Activated T-helper 1 cell treated with anti-CD3 and anti-CD28 coated beads, Interleukin-12 subunit alpha, Interleukin-12 subunit beta, Interleukin-2, Interleukin-4 antibody, amounts not matched to agents 30 ng/mL and 10 ng/mL and 1 ng/mL, durations not matched to agents 14 hours and 24 hours and 36 hours (primary cell): ENCODE data around the gene BCAS1. TPM values are rescaled to one million over a fixed set of nuclear protein-coding genes. Genes with fewer than 3 reads are reported as not detected.

Experiments
- DNase-seq: peaks from one replicate; pipeline ENCODE4 v3.0.0; 2021; ENCODE audit warnings: low spot score
- H3K27ac Mint-ChIP-seq: one replicate; pipeline ENCODE4 v1.8.0; 2021; ENCODE audit warnings: mild to moderate bottlenecking, mixed read lengths
- H3K27me3 Mint-ChIP-seq: one replicate; pipeline ENCODE4 v1.8.0; 2022; ENCODE audit warnings: mild to moderate bottlenecking, moderate library complexity, mixed read lengths; ENCODE audit not compliant: insufficient read depth
- H3K36me3 Mint-ChIP-seq: one replicate; pipeline ENCODE4 v1.8.0; 2021; ENCODE audit warnings: low read depth, mixed read lengths
- H3K4me1 Mint-ChIP-seq: one replicate; pipeline ENCODE4 v1.8.0; 2021; ENCODE audit warnings: low read depth, mixed read lengths
- H3K4me3 Mint-ChIP-seq: one replicate; pipeline ENCODE4 v1.8.0; 2021; ENCODE audit warnings: mild to moderate bottlenecking, moderate library complexity, mixed read lengths
- H3K9me3 Mint-ChIP-seq: one replicate; pipeline ENCODE4 v1.8.0; 2021; ENCODE audit warnings: mixed read lengths
- intact Hi-C: fragments of 100-400 bp; cut with micrococcal nuclease; formaldehyde crosslinking; loops from one replicate; pipeline ENCODE4 v1.15.1; 2024
- total RNA-seq: library from RNA; stranded (reverse); gene quantifications from 2 replicates; pipeline ENCODE4 v1.2.3, GENCODE V29; 2022

Gene BCAS1
- total RNA-seq, 1 donor from 2014 or later = not detected

DNA sequence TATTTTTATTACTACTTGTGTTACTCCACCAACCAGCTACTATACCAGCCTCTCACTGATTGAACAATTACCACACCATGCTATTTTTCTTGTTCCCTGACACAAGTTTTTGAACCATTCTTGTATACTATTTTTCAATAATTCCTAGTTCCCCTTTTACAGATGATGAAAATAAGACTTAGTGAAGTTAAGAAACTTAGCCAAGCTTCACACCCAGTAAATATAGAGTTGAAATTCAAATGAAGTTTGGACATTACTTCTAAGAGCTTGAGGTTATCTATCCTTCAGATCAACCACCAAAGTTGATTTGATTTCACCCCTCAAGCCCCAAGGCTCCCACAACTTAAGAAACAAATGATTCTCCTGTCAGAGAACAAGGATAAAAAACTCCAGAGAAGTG, 13.1 kb upstream of the BCAS1 start:
- no peak for DNase-seq
- H3K9me3 Mint-ChIP-seq = no peaks in the 10 kb centered on the region
- peaks cover 1% of the 10 kb centered on the region for H3K36me3 Mint-ChIP-seq
- intact Hi-C loops = no loop called here
- H3K27me3 Mint-ChIP-seq = peaks cover 12% of the 10 kb centered on the region
- peaks cover 9% of the 10 kb centered on the region for H3K4me1 Mint-ChIP-seq
- no peak overlapping the region for H3K27ac Mint-ChIP-seq
- no peak overlapping the region for H3K4me3 Mint-ChIP-seq

DNA sequence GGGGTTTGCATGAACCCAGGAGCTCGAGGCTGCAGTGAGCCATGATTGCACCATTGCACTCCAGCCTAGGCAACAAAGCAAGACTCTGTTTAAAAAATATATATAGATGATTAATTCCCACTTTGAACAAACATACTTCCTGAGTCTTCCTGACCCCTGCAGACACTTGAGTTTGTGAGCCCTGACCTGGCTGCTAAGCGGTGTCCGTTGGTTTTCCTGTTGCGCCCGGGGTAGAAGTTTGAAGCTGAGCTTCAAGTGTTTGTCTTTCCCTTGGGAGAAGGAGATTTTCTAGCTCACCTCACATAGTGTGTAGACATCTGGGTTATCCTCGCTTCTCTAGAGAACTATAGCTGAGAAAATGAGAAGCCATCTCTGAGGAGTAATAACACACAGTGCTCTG, 11.7 kb upstream of the BCAS1 start:
- H3K36me3 Mint-ChIP-seq = peaks cover 1% of the 10 kb centered on the region
- no peak for DNase-seq
- intact Hi-C loops = no loop called here

DNA sequence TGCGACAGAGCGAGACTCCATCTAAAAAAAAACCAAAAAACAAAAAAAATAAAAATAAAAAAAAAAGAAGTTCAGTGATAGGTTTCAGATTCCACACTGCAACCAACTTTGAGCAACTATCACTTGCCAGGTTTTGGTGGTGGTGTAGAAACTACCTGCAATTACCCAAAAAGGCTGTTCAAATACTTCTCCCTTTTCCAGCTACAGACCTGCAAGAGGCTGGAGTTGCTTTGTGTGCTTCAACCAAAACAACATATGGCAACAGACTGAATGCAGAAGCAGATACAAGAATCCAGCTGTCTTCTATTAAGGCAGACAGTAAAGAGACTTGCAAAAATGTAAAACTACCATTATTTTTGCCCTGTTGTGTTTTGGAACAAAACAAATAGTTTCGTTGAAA, 9.3 kb upstream of the BCAS1 start:
- DNase-seq = no peak
- Mint-ChIP-seq H3K27me3 (peaks cover 16% of the 10 kb centered on the region), H3K4me1 (peaks cover 23% of the 10 kb centered on the region), H3K27ac (no peak overlapping the region), H3K9me3 (peaks cover 6% of the 10 kb centered on the region), H3K4me3 (no peak overlapping the region), H3K36me3 (peaks cover 1% of the 10 kb centered on the region)
- intact Hi-C loops = no loop called here

More for the DNA sequence above, 11.7 kb upstream of the BCAS1 start:
- H3K4me3 Mint-ChIP-seq = no peak overlapping the region
- peaks cover 3% of the 10 kb centered on the region for H3K9me3 Mint-ChIP-seq
- H3K27ac Mint-ChIP-seq = no peak overlapping the region
- H3K4me1 Mint-ChIP-seq = peaks cover 22% of the 10 kb centered on the region
- peaks cover 12% of the 10 kb centered on the region for H3K27me3 Mint-ChIP-seq

DNA sequence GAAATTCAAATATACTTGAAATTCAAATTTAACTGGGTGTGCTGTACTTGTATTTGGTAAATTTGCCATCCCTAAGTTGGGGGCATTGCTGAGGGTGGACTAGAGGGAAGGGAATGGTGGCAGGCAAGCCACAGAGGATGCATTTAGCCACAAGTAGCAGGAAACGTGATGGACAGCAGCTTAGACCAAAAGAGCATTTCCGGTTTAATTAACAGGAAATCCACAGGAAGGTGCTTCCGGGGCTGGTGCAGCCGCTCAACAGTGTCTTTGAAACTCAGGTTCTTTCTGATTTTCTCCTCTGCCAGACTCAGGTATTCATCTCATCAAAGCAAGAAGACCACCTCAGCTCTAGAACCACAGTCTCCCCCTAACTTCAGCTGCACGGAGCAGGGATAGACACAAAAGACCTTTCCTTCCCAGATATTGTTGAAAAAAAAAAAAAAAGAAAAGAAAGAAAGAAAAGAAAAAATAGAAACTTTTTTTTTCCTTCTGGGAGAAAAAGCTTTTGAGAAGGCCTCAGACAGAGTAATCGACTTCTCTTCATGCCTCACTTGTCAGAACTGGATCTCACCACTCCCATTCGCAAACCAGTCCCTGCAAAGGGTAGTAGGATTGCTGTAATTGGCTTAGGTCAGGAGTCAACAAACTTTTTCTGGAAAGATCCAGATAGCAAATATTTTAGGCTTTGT, 8.0 kb upstream of the BCAS1 start:
- peak; percentile 16 for DNase-seq
- peak overlapping the region; percentile 44 for H3K4me3 Mint-ChIP-seq
- H3K36me3 Mint-ChIP-seq = peaks cover 1% of the 10 kb centered on the region
- peaks cover 6% of the 10 kb centered on the region for H3K9me3 Mint-ChIP-seq
- intact Hi-C loops = no loop called here
- peak overlapping the region; percentile 68 for H3K27ac Mint-ChIP-seq
- H3K4me1 Mint-ChIP-seq = peaks cover 23% of the 10 kb centered on the region
- peaks cover 14% of the 10 kb centered on the region for H3K27me3 Mint-ChIP-seq

DNA sequence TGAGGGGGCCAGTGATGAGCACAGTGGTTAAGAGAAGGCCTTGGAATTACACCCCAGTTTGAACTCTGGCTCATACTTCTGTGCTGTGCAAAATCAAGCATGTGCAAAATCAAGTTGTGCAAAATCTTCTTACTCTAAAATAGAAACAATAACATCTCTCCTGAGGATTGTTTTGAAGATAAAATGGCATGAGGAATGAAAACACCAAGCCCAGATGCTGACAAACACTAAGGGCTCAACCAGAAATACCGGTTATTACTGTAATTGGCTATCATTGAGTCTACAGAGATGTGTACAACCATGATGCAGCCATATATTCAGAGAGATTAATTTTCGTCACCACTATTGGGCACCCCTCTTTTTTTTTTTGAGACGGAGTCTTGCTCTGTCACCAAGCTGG, 5.9 kb upstream of the BCAS1 start:
- DNase-seq = no peak
- Mint-ChIP-seq H3K36me3 (no peaks in the 10 kb centered on the region), H3K27me3 (peaks cover 14% of the 10 kb centered on the region), H3K9me3 (peaks cover 6% of the 10 kb centered on the region), H3K4me3 (no peak overlapping the region), H3K27ac (no peak overlapping the region), H3K4me1 (peaks cover 23% of the 10 kb centered on the region)
- intact Hi-C loops = no loop called here

DNA sequence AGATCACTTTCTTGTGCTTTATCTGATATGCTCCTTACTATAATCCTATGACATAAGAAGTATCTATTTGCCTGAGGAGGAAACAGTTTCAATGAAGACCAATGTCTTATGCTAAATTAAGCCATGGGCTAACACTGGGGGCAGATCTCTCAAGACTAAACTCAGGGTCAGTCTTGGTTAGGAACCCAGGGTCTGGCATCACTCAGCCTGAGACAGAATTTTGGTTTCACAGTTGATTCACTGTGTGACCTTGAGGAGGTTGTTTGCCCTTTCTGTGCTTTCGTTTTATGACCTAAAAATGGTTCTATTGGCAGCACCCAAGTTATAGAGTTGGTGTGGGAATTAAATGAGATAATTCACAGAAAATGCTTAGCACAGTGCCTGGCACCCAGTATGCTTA, 4.9 kb upstream of the BCAS1 start:
- Mint-ChIP-seq H3K27ac (no peak overlapping the region), H3K4me3 (no peak overlapping the region), H3K27me3 (peaks cover 10% of the 10 kb centered on the region), H3K4me1 (peaks cover 23% of the 10 kb centered on the region), H3K36me3 (no peaks in the 10 kb centered on the region), H3K9me3 (peaks cover 6% of the 10 kb centered on the region)
- no peak for DNase-seq
- intact Hi-C loops = no loop called here

DNA sequence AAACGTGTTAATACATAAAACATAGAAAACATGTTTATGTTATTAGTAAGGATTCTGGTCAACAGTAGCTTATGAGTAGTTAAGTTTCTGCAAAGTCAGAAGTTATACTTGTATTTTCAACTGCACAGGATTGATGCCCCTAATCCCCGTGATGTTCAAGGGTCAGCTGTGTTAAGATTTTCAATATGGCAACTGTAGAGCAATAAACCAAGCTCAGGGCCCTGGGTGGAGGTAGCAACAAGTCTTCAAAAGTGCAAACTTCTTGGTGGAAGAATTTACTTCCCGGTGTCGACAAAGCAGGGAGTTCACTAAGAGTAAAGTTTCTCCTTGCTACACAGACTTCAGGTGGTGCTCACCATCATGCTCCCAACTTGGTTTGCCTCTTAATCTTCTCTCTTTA, 4.1 kb upstream of the BCAS1 start:
- no peak for DNase-seq
- Mint-ChIP-seq H3K9me3 (peaks cover 6% of the 10 kb centered on the region), H3K4me1 (peaks cover 23% of the 10 kb centered on the region), H3K27ac (no peak overlapping the region), H3K4me3 (no peak overlapping the region), H3K36me3 (no peaks in the 10 kb centered on the region), H3K27me3 (peaks cover 10% of the 10 kb centered on the region)
- intact Hi-C loops = no loop called here

DNA sequence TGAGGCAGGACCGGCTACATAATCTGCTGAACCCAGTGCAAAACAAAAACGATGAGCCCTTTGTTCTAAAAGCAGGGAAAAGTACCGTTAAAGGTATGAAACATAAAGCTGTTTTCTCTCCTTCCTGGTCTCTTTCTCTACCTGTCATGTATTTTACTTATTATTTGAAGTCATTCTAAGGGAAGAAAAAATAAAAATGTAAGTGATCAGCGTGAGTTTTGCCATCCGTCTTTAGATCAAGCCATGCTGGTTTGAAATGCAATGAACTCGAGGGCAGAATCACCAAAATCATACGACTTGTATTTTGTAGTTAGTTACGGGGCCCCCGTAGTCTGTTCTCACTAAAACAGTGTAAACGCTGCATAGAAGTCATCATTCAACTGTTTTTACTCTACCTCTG, 2.9 kb upstream of the BCAS1 start:
- Mint-ChIP-seq H3K27me3 (peaks cover 9% of the 10 kb centered on the region), H3K36me3 (no peaks in the 10 kb centered on the region), H3K27ac (no peak overlapping the region), H3K4me3 (no peak overlapping the region), H3K9me3 (peaks cover 6% of the 10 kb centered on the region), H3K4me1 (peaks cover 13% of the 10 kb centered on the region)
- DNase-seq = no peak
- intact Hi-C loops = no loop called here

DNA sequence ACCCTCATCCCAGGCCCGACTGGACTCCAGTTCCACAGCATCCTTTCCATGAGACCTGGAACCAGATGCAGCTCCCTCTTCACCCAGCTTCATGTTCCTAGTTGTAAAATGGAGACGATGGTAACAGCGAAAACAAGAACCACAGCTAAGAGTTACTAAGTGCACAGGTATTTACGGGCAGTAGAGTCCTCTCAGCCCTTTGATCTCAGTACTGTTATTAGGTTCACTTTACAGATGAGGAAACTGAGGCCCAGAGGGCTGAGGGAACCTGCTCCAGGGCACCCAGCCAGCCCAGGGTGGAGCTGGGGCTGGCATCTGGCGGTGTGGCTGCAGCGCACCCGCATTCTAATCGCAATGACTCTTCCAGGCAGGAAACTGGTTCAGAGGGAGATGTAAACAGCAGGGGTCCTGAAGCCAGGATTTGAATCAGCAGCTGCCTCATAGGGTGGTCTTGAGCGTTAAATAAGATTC, 858 bp downstream of the BCAS1 start:
- H3K36me3 Mint-ChIP-seq = no peaks in the 10 kb centered on the region
- no peak overlapping the region for H3K27ac Mint-ChIP-seq
- H3K4me1 Mint-ChIP-seq = no peaks in the 10 kb centered on the region
- no peak for DNase-seq
- H3K9me3 Mint-ChIP-seq = no peaks in the 10 kb centered on the region
- H3K4me3 Mint-ChIP-seq = no peak overlapping the region
- H3K27me3 Mint-ChIP-seq = peaks cover 5% of the 10 kb centered on the region
- intact Hi-C loops = no loop called here

DNA sequence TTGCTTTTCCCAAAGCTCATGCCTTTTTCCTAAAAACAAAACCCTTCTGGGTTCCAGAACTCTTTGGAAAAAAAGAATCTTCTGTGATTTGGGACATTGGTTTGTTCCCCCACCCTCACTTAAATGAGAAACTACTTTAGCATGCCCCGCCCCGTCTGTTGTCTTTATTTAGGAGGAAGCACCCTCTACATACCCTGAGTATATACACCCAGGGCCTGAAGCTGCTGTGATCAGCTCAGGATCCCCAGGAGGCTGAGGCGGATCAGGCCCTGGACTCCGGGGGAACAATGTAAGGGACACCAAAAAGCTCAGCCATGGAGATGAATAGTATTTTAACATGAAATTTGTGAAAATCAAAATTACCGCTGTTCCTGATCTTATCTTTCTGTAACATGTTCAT, 1.4 kb downstream of the BCAS1 start:
- Mint-ChIP-seq H3K9me3 (no peaks in the 10 kb centered on the region), H3K4me3 (no peak overlapping the region), H3K27ac (no peak overlapping the region), H3K27me3 (peaks cover 5% of the 10 kb centered on the region), H3K36me3 (no peaks in the 10 kb centered on the region), H3K4me1 (no peaks in the 10 kb centered on the region)
- intact Hi-C loops = no loop called here
- no peak for DNase-seq

DNA sequence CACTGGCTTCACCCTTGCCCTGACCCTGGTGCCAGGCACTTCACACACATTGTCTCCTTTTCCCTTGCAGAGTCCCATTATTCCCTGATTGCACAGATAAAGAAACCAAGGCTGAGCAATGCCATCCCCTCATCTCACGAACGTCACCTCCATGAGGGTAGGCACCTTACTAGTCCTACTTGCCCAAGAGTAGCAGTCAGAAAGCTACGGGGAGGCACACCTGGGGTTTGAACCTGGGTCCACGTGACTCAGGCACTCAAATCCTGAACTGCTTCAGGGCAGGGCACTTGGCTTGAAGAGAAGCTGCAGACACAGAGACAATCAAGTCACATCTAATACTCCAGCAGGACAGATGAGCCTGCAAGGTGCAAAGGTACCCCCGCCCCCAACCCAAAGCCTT, 1.9 kb downstream of the BCAS1 start:
- H3K27me3 Mint-ChIP-seq = peaks cover 5% of the 10 kb centered on the region
- H3K9me3 Mint-ChIP-seq = no peaks in the 10 kb centered on the region
- DNase-seq = no peak
- intact Hi-C loops = no loop called here
- H3K36me3 Mint-ChIP-seq = no peaks in the 10 kb centered on the region
- no peaks in the 10 kb centered on the region for H3K4me1 Mint-ChIP-seq
- H3K27ac Mint-ChIP-seq = no peak overlapping the region
- no peak overlapping the region for H3K4me3 Mint-ChIP-seq

DNA sequence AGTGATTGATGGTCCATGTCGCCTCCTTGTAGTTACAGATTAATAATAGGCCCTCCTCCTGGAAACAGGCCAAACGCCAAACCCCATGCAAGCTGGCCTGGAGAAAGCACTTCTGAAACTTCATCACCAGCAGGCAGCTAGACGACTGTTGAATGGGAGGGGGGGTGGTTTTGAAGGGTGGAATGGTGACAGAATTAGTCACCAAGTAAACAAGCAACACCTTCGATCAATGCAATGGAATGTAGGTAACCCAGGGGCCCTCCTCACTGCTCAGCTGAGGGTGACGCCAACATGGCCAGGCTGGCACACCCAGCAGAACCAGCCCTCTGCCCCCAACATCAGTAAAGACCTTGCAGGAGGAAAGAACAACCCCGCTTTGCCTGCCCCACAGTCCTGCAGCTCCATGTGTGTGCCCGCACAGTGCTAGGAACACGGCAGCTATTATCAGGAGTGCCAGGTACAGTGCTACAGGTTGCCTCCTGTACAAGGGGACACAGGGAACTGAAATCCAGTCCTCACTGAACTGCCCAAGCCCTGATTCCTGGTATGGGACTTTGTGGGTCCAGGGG, 2.7 kb downstream of the BCAS1 start:
- H3K27me3 Mint-ChIP-seq = peaks cover 5% of the 10 kb centered on the region

DNA sequence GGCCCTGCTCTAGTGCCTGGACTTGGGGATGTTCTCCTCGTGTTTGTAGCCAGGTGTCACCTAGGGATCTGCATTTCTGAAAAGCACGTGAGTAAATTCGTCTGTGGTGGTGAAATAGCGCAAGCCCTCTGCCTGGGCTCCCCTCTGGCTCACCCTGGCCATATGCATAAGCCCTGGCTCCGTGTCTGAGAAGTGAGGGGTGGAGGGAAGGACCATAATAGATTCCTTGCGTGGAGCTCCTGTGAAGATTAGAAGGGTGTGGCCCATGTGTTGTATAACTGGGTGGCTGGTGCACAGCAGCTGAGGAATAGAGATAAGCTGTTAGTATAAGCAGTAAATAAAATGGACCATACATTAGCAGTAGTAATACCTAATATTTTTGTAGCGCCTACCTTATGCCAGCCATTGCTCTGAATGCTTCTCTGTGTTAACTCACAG, 4.8 kb downstream of the BCAS1 start:
- H3K4me3 Mint-ChIP-seq = no peak overlapping the region
- intact Hi-C loops = no loop called here
- DNase-seq = no peak
- no peaks in the 10 kb centered on the region for H3K36me3 Mint-ChIP-seq
- peaks cover 3% of the 10 kb centered on the region for H3K27me3 Mint-ChIP-seq
- no peak overlapping the region for H3K27ac Mint-ChIP-seq
- no peaks in the 10 kb centered on the region for H3K4me1 Mint-ChIP-seq
- no peaks in the 10 kb centered on the region for H3K9me3 Mint-ChIP-seq

More for the DNA sequence above, 2.7 kb downstream of the BCAS1 start:
- Mint-ChIP-seq H3K27ac (no peak overlapping the region), H3K4me3 (no peak overlapping the region), H3K36me3 (no peaks in the 10 kb centered on the region), H3K9me3 (no peaks in the 10 kb centered on the region), H3K4me1 (no peaks in the 10 kb centered on the region)
- no peak for DNase-seq
- intact Hi-C loops = no loop called here
